Right lung (tissue), 5 donors: Measurements from ENCODE around the gene MYO18A. TPM values are rescaled to one million over a fixed set of nuclear protein-coding genes. Genes with fewer than 3 reads are reported as not detected.
A peak's percentile ranks its signal among the peaks of the same experiment; 100 is the strongest.

ENCODE experiments used
- DNase-seq, 2 donors: peaks; one replicate each; pipeline ENCODE4 v3.0.0-alpha.2; 2013
- polyA plus RNA-seq, 5 donors: library from polyadenylated mRNA; unstranded; fragments of 120-200 nt; gene quantifications; one replicate each; pipeline versions ENCODE4 v1.2.1 to v1.2.3, GENCODE V29; 2013; ENCODE audit warnings: inconsistent platforms in 1 of 5, low replicate concordance in 1 of 5; ENCODE audit not compliant: insufficient read length in 5 of 5, insufficient read depth in 1 of 5

The MYO18A gene
- polyA plus RNA-seq, 5 donors = 34.2 to 45.8 (median 38.0) TPM

DNA sequence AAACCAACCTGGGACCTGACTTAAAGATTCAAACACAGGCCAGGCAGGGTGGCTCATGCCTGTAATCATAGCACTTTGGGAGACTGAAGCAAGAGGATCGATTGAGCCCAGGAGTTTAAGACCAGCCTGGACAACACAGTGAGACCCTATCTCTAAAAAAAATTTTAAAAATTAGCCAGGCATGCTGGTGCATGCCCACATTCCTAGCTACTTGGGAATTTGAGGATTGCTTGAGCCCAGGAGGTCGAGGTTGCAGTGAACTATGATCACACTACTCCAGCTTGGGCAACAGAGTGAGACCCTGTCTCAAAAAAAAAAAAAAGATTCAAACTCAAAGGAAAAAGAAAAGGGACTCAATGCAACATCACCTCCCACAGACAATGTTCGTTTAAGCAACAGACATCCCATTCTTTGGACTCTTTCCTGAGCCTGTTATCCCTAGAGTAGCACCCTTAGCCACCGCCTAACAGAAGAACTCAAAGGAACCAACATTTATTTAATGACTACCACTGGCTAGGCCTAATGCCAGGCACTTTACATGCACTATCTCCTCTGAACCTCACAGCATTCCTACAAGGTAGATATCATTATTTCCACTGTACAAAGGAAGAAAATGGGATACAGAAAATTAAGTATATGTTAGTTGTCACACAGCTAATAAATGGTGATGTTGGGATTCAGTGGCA, 12.7 kb downstream of the MYO18A start:
- DNase-seq = no peak

DNA sequence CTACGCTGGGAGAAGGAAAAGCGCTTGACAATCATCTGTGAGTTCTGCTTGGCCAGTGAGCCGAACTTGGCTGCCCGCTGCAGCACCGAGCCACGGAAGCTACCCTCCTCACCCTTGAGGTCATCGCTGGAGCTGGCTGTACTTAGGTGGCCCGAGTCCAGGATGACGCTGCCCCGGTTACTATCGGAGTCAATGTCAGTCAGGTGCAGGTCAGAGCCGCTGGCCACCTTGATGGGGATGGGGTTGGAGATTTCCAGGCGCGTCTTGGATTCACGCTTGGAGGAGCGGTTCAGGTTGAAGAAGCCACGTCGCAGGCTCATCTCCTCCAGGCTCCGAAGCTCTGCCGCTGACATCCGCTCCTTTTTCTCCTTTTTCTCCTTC, 13.7 kb downstream of the MYO18A start:
- no peak for DNase-seq

DNA sequence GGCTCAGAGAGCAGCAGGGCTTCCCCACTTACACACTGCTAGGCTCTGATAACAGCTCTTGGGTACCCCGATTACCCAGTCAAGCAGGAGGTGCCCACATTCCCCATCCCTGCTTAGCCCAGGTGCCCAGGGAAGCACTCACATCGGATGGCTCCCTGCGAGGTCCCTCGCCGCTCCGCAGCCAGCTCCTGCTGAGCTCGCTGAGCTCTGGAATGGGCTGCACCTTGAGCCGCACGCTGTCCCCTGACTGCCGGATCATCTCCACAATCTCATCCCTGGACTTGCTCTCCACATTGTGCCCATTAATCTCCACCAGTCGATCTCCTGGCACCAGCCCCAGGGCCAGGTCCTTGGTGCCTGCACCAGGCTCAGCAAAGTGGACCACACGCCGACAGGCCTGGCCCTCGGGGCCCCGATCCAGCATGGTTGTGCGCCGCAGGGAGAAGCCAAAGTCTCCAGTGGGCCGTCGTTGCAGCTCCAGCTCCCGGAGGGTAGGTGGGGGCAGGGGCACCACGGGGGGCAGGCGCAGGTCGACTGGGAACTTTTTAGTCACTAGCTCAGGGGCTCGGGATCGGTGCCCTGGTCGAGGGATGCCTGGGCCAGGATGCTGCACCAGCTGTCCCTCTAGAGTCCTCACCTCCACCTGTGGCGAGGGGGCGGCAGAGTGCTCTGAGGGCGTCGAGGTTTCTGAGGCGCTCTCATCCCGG, 14.2 kb downstream of the MYO18A start:
- no peak for DNase-seq

DNA sequence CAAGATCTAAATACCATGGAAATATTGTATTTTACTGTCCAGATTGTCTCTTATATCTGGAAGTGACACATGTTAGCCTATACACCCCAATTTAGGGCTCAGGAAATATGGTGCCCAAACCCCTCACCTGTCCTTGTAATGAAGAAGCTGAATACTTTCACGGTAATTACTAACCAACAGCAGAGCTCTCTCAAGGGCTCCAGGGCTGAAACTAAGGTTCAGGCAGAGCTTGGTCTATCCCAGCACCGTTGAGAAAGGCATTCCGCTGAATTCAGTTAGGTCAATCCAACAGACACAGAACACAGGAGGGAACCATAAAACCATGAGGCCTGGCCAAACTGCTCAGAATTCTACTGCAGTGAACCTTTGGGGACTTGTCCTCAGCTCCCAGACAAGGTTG, 14.9 kb downstream of the MYO18A start:
- no peak for DNase-seq

DNA sequence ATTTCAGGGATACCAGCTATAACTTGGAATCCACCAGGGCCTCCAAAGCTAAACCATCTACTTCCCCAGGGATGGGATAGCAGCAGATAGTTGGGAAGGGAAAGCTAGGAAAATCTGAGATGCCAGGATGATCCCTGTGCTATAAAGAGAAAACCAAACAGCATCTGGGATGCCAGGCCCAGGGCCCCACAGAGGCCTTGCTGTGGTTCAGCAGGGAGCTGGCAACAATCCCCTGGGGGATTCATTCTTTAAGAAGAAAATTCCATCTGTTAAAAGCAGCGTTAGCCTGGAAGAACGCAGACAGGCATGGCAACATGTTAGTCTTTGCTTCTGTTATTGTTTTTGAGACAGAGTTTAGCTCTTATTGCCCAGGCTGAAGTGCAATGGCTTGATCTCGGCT, 16.6 kb downstream of the MYO18A start:
- no peak for DNase-seq

DNA sequence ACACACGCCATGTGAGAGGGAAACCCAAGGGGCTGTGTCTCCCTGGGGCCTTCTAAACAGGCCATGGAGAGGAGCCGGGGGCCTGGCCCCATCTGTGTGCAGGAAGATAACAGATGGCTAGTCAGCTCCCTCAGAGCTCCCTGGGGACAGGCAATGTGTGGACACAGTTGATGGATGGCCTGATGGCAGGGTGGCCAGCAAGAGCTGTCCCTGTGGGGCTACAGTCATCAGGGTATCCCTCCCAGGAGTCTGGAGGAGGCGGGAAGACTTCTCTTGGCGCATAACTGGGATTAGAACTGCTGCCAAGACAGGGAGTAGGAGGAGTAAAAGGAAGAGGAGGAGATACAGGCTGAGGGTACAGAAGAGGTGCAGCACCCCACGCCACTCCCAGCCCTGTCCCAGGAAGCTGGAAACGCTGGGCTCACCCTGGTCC, 17.3 kb downstream of the MYO18A start:
- no peak for DNase-seq

DNA sequence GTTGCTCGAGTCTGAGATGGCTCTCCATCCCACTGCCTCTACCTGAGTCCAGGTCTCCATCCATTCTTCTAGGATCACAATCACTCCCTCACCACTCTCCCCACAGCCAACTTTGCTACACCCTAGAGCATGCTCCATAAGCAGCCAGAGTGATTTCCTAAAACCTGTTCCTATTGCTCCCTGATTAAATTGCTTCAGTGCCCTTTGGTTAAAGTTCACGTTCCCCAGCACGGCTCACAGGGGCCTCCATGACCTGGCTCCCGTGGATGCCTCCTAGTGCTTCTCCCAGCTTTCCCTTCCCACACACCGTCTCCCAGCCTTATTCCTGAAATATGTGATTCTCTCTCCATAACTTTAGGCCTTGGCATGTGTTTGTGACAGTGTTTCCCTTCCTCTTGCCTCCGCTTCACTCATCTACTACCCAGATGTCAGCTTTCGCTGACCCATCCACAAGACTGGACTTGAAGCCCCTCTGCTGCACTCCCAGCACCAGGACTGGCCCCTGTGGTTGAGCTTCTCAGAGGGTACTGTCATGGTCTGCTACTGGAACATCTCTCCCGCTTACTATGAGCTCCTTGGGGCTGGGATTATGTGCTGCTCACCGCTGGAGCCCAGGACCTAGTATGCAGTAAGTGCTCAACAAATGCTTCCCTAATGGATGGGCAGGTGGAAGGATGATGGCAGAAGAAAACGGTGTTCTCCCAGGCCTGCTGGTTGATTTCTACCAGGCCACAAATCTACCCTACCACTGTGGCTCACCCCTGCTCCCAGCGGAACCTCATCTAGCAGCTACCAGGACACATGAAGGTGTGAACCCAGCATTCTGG, 17.9 kb downstream of the MYO18A start:
- DNase-seq = no peak

DNA sequence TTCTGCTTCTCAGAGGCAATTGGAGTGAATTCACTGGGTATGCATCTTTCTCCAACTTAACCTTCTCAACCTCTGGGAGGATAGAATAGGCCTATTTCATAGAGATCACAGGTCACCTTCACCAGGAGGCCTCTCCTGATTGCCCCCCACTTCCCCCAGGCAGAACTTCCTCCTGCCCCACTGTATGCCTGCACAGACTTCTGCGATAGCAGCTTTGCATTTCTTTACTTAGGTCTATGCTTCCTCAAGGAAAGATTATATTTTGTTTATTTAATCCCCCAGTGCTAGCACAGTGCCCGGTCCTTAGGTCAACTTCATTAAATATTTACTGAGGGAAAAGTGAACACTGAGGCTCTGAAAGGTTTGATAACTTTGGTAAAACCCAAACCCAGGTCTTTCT, 19.9 kb downstream of the MYO18A start:
- no peak for DNase-seq

DNA sequence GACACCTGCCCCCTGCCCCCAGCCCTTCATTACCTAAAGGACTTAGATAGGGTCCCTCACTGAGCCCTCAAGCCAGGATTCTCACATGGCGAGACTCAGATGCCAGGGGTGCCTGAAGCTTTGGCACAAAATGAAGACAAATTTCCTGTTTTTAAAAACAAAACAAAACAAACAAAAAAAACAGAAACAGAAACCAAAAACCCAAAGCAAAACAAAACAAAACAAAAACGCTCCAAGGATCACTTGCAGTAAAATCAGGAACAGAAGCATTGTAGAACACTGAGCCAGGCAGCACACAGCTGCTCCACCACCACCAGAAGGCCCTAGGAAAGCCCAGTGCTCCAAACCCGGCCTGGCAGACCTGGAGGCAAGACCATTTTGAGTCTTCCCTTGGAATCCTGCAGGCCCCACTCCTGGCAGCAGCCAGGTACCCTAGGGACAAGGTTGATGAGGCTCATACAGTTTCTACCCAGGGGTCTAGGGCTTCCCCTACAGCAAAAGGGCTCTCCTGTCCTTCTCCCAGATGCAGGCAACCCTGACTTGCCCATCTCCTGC, 20.8 kb downstream of the MYO18A start:
- no peak for DNase-seq

DNA sequence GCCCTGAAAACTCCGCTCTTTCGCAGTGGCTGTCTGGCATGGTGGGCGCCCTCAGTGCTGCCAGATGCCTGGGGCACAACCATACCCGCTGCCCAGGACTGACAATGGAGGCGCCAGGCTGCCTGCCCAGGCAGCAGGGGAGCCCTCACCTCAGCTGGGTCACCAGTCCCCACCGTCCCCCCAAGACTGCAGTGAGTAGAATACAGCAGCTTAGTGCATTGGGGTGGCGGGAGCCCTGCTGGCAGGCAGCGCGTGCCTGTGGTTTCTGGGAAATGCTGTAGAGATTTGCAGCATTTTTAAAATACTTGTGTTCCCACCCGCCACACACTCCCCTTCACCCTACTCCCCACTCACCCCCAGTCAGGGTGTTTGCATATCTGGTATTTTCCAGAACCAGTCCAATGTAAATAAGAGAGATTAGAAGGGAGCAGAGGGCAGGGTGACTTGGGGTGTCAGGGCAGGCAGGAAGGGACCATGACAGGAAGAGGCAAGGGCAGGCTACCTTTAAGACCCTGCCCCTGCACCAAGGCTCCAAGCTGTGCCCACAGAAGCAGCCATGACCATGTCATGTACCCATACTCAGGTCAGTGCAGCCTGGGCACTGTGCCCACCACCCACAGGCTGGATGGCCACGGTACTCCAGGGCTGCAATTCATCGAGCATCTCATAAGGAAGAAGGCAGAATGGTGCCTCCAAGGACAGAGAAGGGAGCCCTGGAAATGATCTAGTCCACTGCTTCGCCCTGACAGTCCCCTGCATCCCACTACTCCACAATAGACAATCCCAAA, 21.5 kb downstream of the MYO18A start:
- DNase-seq = no peak

DNA sequence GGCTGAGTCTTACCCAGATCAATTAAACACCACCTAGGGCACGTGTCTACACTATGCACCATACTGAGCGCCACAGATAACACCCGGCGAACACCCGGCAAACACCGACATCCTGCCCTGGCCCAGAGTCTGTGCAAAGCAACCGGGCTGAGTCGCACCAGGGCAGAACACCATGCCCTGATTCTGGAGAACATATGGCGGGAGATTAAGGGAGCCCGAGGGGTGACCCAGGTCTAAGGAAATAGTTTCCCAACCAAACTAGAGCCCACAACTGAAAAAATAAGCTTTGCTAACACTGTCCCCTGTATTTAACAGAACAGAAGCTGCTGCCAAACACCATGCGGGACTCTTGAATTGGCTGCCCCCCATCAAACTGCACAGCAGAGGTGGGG, 22.1 kb downstream of the MYO18A start:
- DNase-seq = no peak

DNA sequence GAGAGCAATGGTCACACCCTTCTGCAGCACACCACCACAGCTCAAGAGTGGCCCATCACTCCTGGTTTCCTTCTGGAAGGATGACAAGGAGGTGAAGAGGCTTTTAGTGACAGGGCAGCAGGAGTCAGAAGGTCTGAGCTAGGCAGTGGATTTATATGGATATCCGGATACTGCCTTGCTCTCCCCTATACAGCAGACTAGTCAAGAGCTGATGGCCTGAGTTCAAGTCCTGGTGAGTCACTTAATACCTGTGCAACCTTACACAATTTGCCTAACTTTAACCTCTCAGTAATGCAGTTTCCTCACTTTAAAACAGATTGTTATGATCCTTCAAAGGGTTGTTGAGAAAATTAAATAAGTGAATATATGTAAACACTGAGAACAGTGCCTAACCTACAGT, 22.9 kb downstream of the MYO18A start:
- DNase-seq = no peak

DNA sequence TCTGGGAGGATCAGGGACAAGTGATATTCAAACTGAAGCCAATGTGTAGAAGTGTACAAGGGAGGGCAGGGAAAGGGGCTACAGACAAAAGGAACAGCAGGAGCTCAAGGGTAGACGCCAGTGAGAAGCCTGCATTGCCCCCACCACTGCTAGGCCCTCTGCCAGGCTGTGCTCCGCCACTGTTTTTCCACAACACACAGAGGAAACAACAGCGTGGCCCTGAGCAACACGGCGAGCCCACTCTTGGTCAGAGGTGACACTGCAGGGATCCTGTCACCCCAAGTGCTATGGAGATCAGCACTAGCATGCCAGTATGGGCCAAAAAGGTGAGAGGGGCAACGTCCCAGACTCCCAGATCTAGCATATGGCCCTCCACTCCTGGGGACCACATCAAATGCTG, 23.4 kb downstream of the MYO18A start:
- no peak for DNase-seq

DNA sequence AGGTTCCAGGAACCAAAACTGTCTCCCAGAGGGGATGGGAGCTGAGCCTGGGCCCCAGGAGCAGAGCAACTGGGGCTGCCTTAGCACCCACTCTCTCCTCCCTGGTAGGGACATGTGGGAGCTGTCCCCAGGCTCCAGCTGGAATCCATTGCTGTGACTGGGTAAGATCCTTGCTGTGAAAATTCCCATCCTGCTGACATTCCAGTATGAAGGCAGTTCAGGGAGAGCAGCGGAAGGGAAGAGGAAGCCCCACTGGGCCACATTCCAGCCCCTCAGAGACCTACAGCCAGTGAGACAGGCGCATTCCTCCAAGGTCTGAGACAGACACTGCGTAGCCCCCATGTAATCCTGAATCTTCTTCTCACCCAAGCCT, 24.2 kb downstream of the MYO18A start:
- peak in 1 of 2 donors; percentile 46 for DNase-seq

DNA sequence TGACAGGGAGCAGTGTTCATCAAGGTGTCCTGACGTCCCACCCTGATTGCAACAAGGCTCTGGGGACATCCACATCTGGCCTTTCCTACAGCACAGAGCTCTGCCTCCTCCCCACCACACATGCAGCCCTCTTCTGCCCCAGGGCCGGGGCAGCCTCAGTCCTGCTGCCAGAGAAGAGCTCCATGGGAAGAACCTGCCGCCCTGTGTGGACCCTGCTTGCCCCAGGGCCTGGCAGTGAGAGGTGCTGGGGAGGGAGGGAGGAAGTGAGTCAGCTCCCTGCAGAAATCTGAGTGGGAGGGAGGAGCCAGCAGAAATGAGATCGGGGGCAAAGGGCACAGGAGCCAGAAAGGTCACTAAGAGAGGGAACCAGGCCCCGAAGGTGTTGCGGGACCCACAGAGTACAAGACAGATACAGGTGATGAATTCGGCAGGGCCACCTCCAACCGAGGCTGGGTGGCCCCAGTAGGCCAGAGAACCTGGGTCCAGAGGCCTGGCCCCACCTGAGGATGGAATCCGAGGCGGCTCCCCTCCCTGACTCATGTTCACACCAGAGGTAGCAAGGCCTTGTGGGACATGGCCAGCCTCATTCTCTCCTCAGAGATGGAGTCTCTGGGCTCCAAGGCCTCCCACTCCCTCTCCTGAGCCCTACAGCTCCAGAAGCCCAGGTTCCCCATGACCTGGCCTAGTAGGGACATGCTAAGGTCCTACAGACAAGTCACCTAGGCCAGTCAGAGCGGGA, 24.8 kb downstream of the MYO18A start:
- no peak for DNase-seq

DNA sequence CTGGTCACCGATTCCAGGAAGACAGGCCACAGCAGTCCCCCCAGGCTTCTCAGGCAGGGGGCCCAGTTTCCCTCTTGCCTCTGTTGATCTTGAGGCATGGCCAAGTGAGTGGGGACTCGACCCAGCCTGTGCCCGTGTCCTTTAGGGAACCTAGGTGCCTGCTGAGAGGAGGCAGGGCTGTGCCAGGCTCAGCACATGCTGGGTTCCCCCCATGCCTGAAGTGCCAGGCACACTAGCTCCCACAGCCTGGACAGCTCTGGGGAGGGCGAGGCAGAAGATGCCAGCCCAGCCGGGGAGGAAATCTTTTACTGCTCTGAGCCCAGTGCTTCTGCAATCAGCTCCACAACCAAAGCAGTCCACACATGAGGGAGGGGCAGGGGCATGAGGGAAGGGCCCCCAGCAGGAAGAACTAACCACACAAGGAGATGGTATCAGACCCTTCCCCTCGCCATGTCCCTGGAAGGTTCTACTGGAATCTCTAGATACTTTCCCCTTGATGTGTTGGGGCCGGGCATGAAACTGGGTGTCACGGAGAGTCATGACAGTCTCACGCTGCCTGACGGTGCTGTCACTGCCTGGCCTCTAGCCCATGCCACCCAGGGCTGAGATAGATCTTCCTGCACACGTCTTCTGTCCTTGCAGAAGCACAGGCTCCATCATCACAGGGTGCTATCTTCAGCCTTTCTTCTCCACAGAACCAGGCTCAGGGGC, 25.5 kb downstream of the MYO18A start:
- DNase-seq = no peak

DNA sequence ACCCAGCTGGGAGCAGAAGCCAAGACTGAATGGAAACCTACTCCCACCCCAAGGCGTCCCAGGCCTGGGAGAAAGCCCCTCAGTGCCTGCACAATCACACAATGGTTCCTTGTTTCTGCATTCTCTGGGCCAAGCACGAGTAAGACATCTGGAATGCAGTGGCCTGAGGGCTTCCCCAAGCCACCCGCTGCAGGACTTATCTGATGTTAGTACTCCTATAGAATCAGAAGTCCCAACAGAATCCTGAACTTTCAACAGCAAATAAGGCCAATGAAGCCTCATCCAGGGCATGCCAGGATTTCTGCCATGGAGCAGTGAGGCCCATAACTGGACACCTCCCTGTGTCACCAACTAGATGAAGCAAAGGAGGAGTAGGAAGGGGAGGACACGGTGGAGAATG, 28.6 kb downstream of the MYO18A start:
- DNase-seq = no peak

DNA sequence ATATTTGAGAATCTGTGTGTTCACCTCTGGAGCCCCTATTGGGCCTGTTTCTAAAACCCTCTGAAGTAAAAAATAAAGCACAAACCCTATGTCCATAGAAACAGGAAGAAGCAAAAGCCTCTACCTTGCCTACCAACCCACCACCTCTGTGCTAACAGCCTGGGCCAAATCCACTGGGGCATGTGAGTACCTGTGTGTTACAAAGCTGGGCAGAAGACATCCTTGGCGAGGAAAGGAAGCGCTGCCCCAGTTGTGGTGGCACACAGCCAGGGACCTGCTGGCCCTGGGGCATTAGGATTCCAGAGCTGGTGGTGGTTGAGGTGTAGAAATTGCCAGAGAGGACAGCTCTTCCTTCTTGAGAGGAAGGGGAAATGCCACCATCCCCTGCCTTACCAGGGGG, 30.0 kb downstream of the MYO18A start:
- DNase-seq = no peak

DNA sequence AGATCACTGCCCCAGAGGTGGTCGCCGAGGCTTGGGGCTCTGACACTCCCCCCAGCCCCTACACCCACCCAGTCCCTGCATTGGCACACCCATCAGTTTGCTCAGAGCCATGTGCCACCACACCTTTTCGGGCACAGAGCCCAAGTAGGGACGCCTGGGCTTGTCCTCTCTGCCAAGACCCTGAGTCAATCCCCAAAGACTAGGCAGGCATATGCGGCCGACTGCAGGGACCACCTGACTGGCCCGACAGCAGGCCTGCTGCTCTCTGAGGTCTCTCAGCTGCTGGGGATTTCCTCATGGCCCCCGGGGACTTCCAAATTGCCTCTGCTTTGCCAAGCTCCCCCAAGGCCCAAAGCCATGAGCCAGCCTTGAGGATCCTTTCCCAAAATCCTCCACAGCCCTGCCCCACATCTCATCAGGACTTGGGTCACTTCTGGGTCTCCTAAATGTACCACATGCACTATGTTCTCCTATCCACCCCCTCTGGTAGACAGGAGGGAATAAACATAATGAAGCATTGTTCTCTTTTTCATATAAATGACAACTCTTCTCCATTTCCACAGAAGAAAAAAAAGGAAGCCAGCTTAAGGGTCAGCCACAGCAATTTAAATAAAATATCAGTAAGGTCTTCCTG, 30.6 kb downstream of the MYO18A start:
- peak in 1 of 2 donors; percentile 50 for DNase-seq
